Stimulated activated CD8-positive, alpha-beta memory T cell treated with anti-CD3 and anti-CD28 coated beads, Interleukin-12 subunit alpha, Interleukin-12 subunit beta, amount 100 ng/mL, for 4 hours (primary cell): Measurements from ENCODE around the gene ORC1.
"Not testable (repeated sequence)": the region's sequence is repeated elsewhere in the genome, so short reads cannot be mapped to it uniquely, and the experiment has no call there.

Experiments
- DNase-seq: peaks from one replicate; pipeline ENCODE4 v3.0.0-alpha.2; 2020; ENCODE audit warnings: low read depth

Gene ORC1

GRCh38 chr1:52386458-52386857 lies 17.8 kb downstream of the ORC1 start:
- DNase-seq: no peak

- DNase-seq: no peak
Measured at GRCh38 chr1:52385376-52385775, 18.8 kb downstream of the ORC1 start.

GRCh38 chr1:52369851-52370250 lies 34.4 kb downstream of the ORC1 start:
- not testable (repeated sequence) for DNase-seq

GRCh38 chr1:52368383-52369172 lies 35.6 kb downstream of the ORC1 start:
- peak; percentile 14 for DNase-seq

- no peak for DNase-seq
Measured at GRCh38 chr1:52367272-52367671, 37.0 kb downstream of the ORC1 start.

- no peak for DNase-seq
Measured at GRCh38 chr1:52366517-52366827, 37.8 kb downstream of the ORC1 start.

- peak; percentile 99 for DNase-seq
Measured at GRCh38 chr1:52365746-52366516, 38.3 kb downstream of the ORC1 start, which contains the start of gene CC2D1B. Gene CC2D1B, minus strand, starts transcription at chr1:52366205. Its CDS starts 1,585 bp downstream, at chr1:52364620.

- no peak for DNase-seq
Measured at GRCh38 chr1:52365071-52365745, 39.0 kb downstream of the ORC1 start.

- DNase-seq: no peak
Measured at GRCh38 chr1:52364235-52364839, 39.9 kb downstream of the ORC1 start.

GRCh38 chr1:52360595-52360968 lies 43.6 kb downstream of the ORC1 start:
- DNase-seq: no peak

- no peak for DNase-seq
Measured at GRCh38 chr1:52359676-52360594, 44.3 kb downstream of the ORC1 start.

GRCh38 chr1:52358851-52359497 lies 45.2 kb downstream of the ORC1 start:
- DNase-seq: no peak

GRCh38 chr1:52357397-52357796 lies 46.8 kb downstream of the ORC1 start:
- DNase-seq: no peak

GRCh38 chr1:52356818-52357355 lies 47.3 kb downstream of the ORC1 start:
- DNase-seq: no peak

- no peak for DNase-seq
Measured at GRCh38 chr1:52355847-52356505, 48.2 kb downstream of the ORC1 start.

GRCh38 chr1:52355436-52355835 lies 48.8 kb downstream of the ORC1 start:
- no peak for DNase-seq

- no peak for DNase-seq
Measured at GRCh38 chr1:52352690-52353089, 51.5 kb downstream of the ORC1 start.

GRCh38 chr1:52348704-52349300 lies 55.4 kb downstream of the ORC1 start:
- no peak for DNase-seq

- DNase-seq: no peak
Measured at GRCh38 chr1:52346653-52347052, 57.6 kb downstream of the ORC1 start.

GRCh38 chr1:52345252-52345651 lies 59.0 kb downstream of the ORC1 start:
- DNase-seq: no peak
